HEK293 (cell line): ENCODE measurements around the gene CDC42EP3.

Experiments used
- CTCF ChIP-seq: fragments of 450-650 bp; formaldehyde crosslinking; IDR thresholded peaks from 2 replicates; pipeline ENCODE4 v1.5.1; 2016; ENCODE audit warnings: missing biosample characterization, missing genetic modification characterization
- HOXA7 ChIP-seq: sonication (generic); formaldehyde crosslinking; IDR thresholded peaks from 2 replicates; pipeline ENCODE4 v1.8.1; 2022; ENCODE audit warnings: missing genetic modification reagents, borderline replicate concordance
- PATZ1 ChIP-seq: fragments of 450-650 bp; formaldehyde crosslinking; IDR thresholded peaks from 2 replicates; pipeline ENCODE4 v1.5.1; 2016; ENCODE audit warnings: missing biosample characterization, missing genetic modification characterization
- RBAK ChIP-seq: fragments of 450-650 bp; formaldehyde crosslinking; IDR thresholded peaks from 2 replicates; pipeline ENCODE4 v1.5.1; 2016; ENCODE audit warnings: missing biosample characterization, missing genetic modification characterization
- ZBTB26 ChIP-seq: fragments of 450-650 bp; formaldehyde crosslinking; optimal IDR thresholded peaks from 2 replicates; pipeline ENCODE3; 2016; ENCODE audit warnings: missing biosample characterization, mild to moderate bottlenecking, missing genetic modification characterization
- ZFP41 ChIP-seq: fragments of 450-650 bp; formaldehyde crosslinking; IDR thresholded peaks from 2 replicates; pipeline ENCODE4 v1.5.1; 2016; ENCODE audit warnings: missing biosample characterization, missing genetic modification characterization, borderline replicate concordance
- ZNF558 ChIP-seq: fragments of 450-650 bp; formaldehyde crosslinking; IDR thresholded peaks from 2 replicates; pipeline ENCODE4 v1.5.1; 2016; ENCODE audit warnings: missing biosample characterization, missing genetic modification characterization
- ZNF792 ChIP-seq: fragments of 450-650 bp; formaldehyde crosslinking; IDR thresholded peaks from 2 replicates; pipeline ENCODE4 v1.5.1; 2016; ENCODE audit warnings: missing biosample characterization, missing genetic modification characterization

- TF ChIP-seq RBAK, result no peak
- TF ChIP-seq HOXA7 (CRISPR knock-in tag), result no peak
- TF ChIP-seq PATZ1 (tag by site-specific recombination), result no peak
- no peak for TF ChIP-seq ZBTB26 (tag by site-specific recombination)
- TF ChIP-seq ZFP41 (tag by site-specific recombination), result no peak
- no peak for TF ChIP-seq ZNF792
- no peak for TF ChIP-seq ZNF558 (tag by site-specific recombination)
- TF ChIP-seq CTCF, result no peak
Observed at GRCh38 chr2:37670378-37671008, 949 bp downstream of the CDC42EP3 start.
